Stimulated activated CD4-positive, alpha-beta T cell treated with anti-CD3 and anti-CD28 coated beads, Interleukin-1b, Interleukin-23, amount 100 ng/mL, for 24 hours (primary cell): ENCODE results near the gene TTC9.
"Not testable (repeated sequence)": the region's sequence is repeated elsewhere in the genome, so short reads cannot be mapped to it uniquely, and the experiment has no call there.

Source experiments
- DNase-seq, 4 experiments: peaks; one replicate each; pipeline ENCODE4 v3.0.0-alpha.2; 2020; ENCODE audit warnings: low read depth in 4 of 4, low spot score in 1 of 4

TTC9 gene

GRCh38 chr14:70671652-70672644 is 30.2 kb downstream of the TTC9 start:
- DNase-seq: no peak

GRCh38 chr14:70677341-70677740 is 35.6 kb downstream of the TTC9 start:
- DNase-seq: no peak

- DNase-seq: no peak
Observed at GRCh38 chr14:70680748-70681147, 39.0 kb downstream of the TTC9 start.

- no peak for DNase-seq
Observed at GRCh38 chr14:70683983-70684382, 42.3 kb downstream of the TTC9 start.

GRCh38 chr14:70685474-70686197 is 43.9 kb downstream of the TTC9 start:
- DNase-seq: no peak

GRCh38 chr14:70692210-70692609 is 50.5 kb downstream of the TTC9 start:
- DNase-seq: no peak

GRCh38 chr14:70696026-70696425 is 54.3 kb downstream of the TTC9 start:
- no peak for DNase-seq

GRCh38 chr14:70697701-70698100 is 56.0 kb downstream of the TTC9 start:
- no peak for DNase-seq

- DNase-seq: no peak
Observed at GRCh38 chr14:70698288-70698687, 56.6 kb downstream of the TTC9 start.

- no peak for DNase-seq
Observed at GRCh38 chr14:70699646-70700045, 57.9 kb downstream of the TTC9 start.

- no peak for DNase-seq
Observed at GRCh38 chr14:70700955-70701585, 59.4 kb downstream of the TTC9 start.

GRCh38 chr14:70701610-70702009 is 59.9 kb downstream of the TTC9 start:
- no peak for DNase-seq

- DNase-seq: no peak
Observed at GRCh38 chr14:70702161-70702560, 60.4 kb downstream of the TTC9 start.

GRCh38 chr14:70703621-70704168 is 62.0 kb downstream of the TTC9 start:
- not testable (repeated sequence) for DNase-seq

- no peak for DNase-seq
Observed at GRCh38 chr14:70704960-70705359, 63.2 kb downstream of the TTC9 start.

- DNase-seq: no peak
Observed at GRCh38 chr14:70706177-70706576, 64.5 kb downstream of the TTC9 start.

GRCh38 chr14:70707138-70708038 is 65.7 kb downstream of the TTC9 start:
- DNase-seq: no peak

GRCh38 chr14:70708717-70709570 is 67.2 kb downstream of the TTC9 start:
- DNase-seq: no peak

- DNase-seq: no peak
Observed at GRCh38 chr14:70709726-70710382, 68.1 kb downstream of the TTC9 start.
